ENCODE data around the gene ZNF24.

The ZNF24 gene

DNA sequence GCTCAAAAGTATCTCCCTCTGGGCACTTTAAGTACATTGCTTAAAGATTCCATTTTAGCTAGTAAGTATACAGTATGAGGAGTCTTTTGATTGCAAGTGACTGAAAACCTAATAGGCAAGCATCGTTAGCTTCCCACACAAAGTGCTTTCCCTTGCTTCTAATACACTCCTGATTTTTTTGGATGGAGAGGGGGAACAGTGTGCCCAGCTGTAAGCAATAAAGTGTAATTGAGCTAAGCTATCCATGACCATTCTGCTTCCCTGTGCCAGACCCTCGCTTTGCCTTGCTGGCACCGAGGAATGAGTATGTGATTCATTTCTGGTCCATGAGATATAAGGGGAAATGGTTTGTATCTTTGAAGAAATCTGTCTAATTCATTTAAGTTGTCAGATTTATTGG is 3.8 kb upstream of the ZNF24 start:
- no peaks in the 10 kb centered on the region for H3K36me3 ChIP-seq
- TF ChIP-seq, protein P1, sequence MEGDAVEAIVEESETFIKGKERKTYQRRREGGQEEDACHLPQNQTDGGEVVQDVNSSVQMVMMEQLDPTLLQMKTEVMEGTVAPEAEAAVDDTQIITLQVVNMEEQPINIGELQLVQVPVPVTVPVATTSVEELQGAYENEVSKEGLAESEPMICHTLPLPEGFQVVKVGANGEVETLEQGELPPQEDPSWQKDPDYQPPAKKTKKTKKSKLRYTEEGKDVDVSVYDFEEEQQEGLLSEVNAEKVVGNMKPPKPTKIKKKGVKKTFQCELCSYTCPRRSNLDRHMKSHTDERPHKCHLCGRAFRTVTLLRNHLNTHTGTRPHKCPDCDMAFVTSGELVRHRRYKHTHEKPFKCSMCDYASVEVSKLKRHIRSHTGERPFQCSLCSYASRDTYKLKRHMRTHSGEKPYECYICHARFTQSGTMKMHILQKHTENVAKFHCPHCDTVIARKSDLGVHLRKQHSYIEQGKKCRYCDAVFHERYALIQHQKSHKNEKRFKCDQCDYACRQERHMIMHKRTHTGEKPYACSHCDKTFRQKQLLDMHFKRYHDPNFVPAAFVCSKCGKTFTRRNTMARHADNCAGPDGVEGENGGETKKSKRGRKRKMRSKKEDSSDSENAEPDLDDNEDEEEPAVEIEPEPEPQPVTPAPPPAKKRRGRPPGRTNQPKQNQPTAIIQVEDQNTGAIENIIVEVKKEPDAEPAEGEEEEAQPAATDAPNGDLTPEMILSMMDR (IDR thresholded peaks at IDR 0.05; ENCODE audit: low read depth, low read length), result no peak
- no peak for DNase-seq
- no peaks in the 10 kb centered on the region for H3K27me3 ChIP-seq
- no peak overlapping the region for H3K4me3 ChIP-seq (ENCODE audit: low read depth, low read length)
- H3K9me3 ChIP-seq, result no peaks in the 10 kb centered on the region
- no peaks in the 10 kb centered on the region for H3K4me1 ChIP-seq

DNA sequence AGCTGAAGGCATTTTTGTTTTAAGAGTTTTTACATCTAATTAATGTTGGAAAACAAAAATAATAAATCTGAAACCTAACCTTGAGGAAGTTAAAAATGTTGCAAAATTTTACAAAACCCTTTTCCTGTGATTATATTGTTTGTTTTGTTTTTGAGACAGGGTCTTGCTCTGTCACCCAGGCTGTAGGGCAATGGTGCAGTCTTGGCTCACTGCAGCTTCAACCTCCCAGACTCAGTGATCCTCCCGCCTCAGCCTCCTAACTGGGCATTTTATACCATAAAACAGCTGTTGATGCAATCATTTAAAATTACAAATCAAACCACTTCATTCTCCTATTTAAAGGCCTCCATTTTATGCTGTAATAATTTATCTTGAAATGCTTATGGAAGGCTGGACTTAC is 1.7 kb upstream of the ZNF24 start:
- TF ChIP-seq, protein P1 (IDR thresholded peaks at IDR 0.05; ENCODE audit: low read depth, low read length), result no peak
- no peak for DNase-seq
- Histone ChIP-seq H3K4me3 (ENCODE audit: low read depth, low read length) (no peak overlapping the region), H3K9me3 (no peaks in the 10 kb centered on the region), H3K27me3 (no peaks in the 10 kb centered on the region), H3K4me1 (no peaks in the 10 kb centered on the region), H3K36me3 (peaks cover under 1% of the 10 kb centered on the region; the same call in 1 of the 2 replicates)

DNA sequence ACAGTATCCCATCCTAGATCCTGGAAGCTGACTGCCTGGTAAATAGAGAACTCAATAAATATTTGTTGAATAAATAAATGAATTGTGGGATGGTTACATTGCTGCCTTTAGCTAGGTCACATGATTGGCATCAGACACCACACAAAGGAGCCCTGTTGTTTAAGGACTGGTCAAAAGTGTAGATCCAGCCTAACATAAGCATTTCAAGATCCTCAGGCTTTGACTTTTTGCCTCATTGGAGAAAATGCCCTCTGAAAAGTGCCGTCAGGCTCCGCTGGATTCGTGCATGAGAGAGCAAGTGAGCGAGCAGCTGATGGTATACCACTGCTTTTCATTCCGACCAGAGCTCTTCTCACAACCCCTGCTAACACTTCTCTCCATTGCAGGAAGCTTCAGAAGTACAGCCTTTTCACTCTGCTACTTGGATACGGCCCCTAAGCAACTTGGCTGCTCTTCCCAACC is 1.3 kb upstream of the ZNF24 start:
- TF ChIP-seq, protein P1 (IDR thresholded peaks at IDR 0.05; ENCODE audit: low read depth, low read length), result no peak
- Histone ChIP-seq H3K27me3 (no peaks in the 10 kb centered on the region), H3K4me3 (ENCODE audit: low read depth, low read length) (no peak overlapping the region), H3K4me1 (no peaks in the 10 kb centered on the region), H3K36me3 (peaks cover 3% of the 10 kb centered on the region; the same call in 1 of the 2 replicates), H3K9me3 (no peaks in the 10 kb centered on the region)
- DNase-seq, result no peak

DNA sequence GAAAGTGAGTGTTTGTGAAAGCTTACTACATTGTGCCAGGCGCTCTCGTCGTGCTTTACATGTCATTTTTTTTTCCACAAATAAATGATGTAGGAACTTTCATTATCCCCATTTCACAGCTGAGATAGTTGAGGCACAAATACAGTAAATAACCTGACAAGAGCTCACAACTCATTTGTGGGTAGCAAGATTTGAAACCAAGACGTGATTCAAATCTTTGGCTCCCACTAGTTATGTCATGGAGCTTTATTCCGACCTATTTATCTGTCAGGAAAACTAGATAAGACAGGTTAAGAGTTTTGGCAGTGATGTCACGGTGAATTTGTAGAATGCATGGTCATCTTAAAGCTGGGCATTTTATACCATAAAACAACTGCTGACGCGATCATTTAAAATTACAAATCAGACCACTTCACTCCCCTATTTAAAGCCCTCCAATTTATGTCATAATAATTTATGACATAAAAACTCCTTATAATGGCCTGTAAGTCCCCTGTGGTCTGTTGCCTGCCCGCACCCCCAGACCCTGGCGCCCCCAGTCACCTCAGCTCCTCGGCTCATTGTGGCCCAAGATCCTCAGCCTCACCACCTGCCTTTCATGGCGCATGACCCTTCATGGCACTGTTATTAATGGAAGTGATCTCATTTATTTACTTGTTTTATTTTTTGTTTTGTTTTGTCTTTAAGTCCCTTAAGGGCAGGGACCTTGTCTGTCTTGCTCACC is 678 bp upstream of the ZNF24 start:
- Histone ChIP-seq H3K4me1 (no peaks in the 10 kb centered on the region), H3K9me3 (no peaks in the 10 kb centered on the region), H3K36me3 (peaks cover 8% of the 10 kb centered on the region), H3K27me3 (no peaks in the 10 kb centered on the region), H3K4me3 (ENCODE audit: low read depth, low read length) (peak overlapping the region; percentile 77)
- no peak for DNase-seq
- TF ChIP-seq, protein P1 (IDR thresholded peaks at IDR 0.05; ENCODE audit: low read depth, low read length), result no peak

DNA sequence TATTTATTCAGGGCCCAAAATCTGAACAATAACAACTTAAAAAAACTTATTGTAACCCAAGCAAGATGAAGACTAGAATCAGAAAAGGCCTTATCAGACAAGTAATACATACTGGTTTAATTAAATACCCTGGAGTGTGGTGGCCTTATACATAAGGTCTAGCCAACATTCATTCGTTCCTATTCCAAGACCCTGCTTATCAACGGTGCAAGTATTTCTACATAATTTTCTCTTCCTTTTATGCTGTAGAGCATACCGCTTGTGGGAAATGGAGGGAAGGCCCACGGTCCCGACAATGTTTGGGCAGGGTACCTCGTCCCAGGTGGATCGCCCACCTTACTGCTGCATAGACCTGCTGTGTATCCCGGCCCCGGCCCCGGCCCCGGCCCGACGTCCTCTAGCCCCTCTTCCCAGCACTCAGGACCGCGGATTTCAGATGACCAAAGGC is 708 bp downstream of the ZNF24 start:
- no peaks in the 10 kb centered on the region for H3K27me3 ChIP-seq
- TF ChIP-seq, protein P1 (IDR thresholded peaks at IDR 0.05; ENCODE audit: low read depth, low read length), result no peak
- peaks cover 18% of the 10 kb centered on the region for H3K36me3 ChIP-seq
- H3K4me3 ChIP-seq (ENCODE audit: low read depth, low read length), result peak overlapping the region; percentile 77
- no peaks in the 10 kb centered on the region for H3K9me3 ChIP-seq
- no peak for DNase-seq
- H3K4me1 ChIP-seq, result no peaks in the 10 kb centered on the region

DNA sequence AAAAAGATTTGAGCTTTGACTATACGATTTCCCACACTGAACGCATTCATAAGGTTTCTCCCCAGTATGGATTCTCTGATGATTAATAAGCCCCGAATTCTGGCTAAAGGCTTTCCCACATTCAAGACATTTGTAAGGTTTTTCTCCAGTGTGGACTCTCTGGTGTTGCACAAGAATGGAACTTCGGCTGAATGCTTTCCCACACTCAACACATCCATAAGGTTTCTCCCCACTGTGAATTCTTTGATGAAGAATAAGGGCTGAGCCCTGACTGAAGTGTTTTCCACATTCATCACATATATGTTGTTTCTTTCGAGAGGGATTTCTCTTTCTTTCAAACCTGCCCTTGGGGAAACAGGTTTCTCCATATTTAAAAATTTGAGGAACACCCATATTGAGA is 6.9 kb downstream of the ZNF24 start:
- DNase-seq, result no peak
- TF ChIP-seq, protein P1 (IDR thresholded peaks at IDR 0.05; ENCODE audit: low read depth, low read length), result no peak
- peaks cover 57% of the 10 kb centered on the region for H3K36me3 ChIP-seq
- no peaks in the 10 kb centered on the region for H3K9me3 ChIP-seq
- no peak overlapping the region for H3K4me3 ChIP-seq (ENCODE audit: low read depth, low read length)
- H3K4me1 ChIP-seq, result no peaks in the 10 kb centered on the region
- no peaks in the 10 kb centered on the region for H3K27me3 ChIP-seq
